Measurements from ENCODE around the gene KRT74.

The KRT74 gene

DNA sequence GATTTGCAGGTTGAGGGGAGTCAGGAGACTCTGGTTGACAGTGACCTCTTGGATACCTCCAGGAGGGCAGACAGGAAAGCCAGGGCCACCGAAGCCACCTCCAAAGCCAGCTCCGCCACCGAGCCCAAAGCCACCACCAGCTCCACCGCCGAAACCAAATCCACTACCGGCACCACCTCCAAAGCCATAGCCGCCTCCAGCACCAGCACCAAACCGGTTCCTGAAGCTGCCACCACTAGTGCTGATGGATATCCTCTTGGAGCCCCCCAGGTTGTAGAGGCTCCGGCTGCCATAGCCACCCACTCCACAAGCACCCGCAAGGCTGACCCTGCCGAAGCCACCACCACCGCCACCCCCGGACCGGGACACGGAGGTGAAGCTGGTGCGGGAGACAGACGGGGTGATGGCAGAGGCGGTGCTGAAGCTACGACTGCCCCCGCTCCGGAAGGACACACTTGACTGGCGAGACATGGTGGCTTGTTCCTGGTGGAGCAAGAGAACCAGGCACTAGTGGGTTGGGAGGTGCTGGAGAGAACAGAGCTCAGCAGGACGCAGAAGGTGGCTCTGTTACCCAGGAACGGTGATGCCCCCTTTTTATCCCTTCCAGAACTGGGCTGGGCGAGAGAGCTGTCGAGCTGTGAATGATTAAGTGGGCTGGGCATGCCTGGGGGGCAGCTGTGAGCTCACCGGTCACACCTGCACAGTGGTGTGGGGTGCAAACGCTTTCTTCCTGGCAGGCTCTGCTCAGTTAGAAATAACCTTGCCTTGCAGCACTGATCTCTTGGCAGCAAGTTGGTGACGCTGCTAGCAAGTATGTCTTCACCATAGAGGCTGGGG is 53.6 kb downstream of the KRT74 start, which contains the start of gene KRT5:
TSS of gene KRT5 (minus strand) at position 569 of the 837 bp plus-strand sequence. CDS start at position 471, 98 bp downstream.
- DNase-seq (ENCODE audit: low read depth), result no peak

DNA sequence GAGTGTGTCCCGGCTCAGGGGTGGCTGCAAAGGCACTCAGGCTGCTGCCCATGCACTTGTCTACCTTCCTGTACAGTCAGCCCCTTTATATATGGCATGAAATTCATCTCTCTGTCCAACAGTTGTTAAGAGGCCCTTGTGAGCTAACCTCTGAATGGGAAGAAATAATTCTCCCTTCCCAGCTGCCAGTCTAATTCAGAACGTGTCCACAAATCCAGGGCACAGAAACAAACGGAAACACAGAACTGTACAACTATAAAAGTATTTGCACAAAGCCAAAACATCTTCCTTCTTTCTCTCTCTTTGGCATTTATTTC is 54.3 kb downstream of the KRT74 start:
- no peak for DNase-seq (ENCODE audit: low read depth)

DNA sequence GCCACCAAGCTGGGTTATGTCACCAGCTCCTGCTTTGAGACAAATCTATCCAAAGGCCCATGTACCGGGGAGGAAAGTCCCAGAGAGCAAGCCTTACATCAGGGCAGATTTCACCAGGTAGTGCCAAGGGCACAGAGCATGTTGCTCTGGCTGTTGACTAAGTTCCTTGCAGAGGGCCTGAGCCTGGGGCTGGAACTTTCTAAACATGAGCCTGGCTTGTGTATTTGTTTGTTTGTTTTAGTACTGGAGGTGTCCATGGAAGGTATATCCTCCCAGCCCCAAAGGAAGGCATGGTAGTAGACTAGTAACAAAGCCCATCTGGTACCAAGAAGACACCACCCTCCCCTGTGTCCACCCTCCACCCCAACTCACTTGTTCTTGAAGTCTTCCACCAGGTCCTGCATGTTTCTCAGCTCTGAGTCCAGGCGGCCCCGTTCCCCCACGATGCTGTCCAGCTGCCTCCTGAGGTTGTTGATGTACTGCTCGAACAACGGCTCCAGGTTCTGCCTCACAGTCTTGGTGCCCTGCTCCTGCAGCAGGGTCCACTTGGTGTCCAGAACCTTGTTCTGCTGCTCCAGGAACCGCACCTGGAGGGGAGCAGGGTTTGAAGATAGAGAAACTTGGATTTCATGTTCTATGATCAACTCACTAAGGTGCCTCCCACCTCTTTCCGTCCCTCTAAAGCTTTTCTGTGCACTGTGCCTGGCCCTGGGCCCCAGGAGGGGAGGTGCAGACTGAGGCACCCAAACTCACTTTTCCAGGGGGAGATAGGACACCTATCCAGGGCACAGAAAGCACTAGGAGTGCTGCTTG is 54.9 kb downstream of the KRT74 start:
- no peak for DNase-seq (ENCODE audit: low read depth)

DNA sequence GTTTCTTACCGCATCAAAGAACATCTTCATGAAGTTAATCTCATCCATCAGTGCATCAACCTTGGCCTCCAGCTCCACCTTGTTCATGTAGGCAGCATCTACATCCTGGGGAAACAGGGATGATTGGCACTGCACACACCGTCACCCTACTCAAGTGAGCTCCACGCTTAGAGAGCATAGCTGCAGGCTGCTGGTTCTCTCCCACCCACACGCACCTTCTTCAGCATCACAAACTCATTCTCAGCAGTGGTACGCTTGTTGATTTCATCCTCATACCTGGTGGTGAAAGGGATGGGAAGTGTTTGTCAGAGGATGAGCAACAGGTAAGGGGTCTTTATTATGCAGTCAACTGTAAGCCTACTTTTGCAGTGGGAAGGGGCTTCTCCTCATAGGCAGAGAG is 55.8 kb downstream of the KRT74 start:
- DNase-seq (ENCODE audit: low read depth), result no peak

DNA sequence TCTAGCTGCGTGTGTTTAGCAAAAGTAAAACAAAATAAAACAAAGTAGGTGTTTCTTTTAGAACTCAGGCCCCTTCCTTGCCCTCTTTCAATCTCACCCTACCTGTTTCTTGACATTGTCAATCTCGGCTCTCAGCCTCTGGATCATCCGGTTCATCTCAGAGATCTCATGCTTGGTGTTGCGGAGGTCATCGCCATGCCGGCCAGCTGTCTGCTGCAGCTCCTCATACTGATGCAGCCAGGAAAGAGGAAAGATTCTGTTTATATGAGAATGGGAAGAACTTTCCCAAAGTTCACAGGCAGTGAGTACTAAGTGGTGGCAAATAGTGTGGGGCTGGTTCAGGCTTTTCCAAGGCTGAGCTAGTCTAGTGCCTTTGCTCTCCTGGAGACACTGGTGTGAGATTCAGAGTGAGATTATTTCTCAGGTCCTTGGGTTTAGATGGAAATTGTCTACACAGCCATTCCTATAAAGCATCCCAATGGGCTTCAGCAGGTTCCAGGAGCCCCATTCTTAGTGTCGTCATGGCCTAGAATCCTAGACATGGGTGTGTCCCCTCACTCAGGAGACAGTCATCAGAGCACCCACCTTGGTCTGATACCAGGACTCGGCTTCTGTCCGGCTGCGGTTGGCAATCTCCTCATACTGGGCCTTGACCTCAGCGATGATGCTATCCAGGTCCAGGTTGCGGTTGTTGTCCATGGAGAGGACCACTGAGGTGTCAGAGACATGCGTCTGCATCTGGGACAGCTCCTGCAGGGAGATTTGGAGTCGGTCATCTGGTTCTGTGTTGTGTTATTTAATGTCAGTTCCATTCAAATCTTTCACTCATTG is 56.4 kb downstream of the KRT74 start:
- no peak for DNase-seq (ENCODE audit: low read depth)

DNA sequence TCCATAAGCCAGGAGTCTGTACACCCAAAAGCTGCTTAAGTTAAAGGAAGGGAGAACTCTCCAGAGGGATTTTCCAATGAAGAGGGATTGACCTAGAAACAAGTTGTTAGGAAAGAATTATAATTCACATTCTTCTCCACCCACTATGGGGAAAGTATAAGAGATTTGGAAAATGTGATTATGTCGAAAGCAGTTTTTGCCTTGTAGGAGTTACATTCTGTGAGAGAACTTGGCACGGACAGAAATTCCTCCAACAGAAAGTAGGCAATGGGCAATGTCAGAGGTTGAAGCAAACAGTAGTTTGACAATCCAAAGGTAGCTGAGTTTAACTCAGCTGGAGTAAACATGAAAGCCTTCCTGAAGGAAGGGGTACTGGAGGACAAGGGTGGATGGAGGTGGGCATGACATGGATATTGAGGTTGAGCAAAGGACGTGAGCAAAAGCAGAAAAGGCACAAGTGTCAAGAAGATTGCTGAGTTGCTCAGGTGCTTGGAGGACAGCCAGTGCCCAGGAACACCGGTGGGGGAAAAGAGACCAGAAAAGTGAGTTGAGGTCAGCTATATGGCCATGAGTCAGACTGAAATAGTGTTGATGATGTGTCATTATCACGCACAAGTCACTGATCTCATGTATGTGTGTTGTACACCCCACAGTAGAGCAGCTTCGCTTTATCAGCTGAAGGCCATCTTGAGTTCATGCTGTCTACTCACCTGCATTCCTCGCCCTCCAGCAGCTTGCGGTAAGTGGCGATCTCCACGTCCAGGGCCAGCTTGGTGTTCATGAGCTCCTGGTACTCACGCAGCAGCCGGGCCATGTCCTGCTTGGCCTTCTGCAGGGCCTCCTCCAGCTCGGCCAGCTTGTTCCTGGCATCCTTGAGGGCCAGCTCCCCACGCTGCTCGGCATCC is 57.5 kb downstream of the KRT74 start:
- no peak for DNase-seq (ENCODE audit: low read depth)

Measured in stimulated activated CD8-positive, alpha-beta memory T cell treated with anti-CD3 and anti-CD28 coated beads, Interleukin-4, amount 100 ng/mL, for 24 hours (primary cell).